GM19193 (cell line): ENCODE results near the gene RPH3AL.

Experiments
- POLR2A ChIP-seq: IDR thresholded peaks from 4 replicates; pipeline ENCODE4 v1.6.1; 2011; ENCODE audit not compliant: insufficient read depth, insufficient read length; ENCODE audit errors: extremely low read depth

RPH3AL gene, protein sequence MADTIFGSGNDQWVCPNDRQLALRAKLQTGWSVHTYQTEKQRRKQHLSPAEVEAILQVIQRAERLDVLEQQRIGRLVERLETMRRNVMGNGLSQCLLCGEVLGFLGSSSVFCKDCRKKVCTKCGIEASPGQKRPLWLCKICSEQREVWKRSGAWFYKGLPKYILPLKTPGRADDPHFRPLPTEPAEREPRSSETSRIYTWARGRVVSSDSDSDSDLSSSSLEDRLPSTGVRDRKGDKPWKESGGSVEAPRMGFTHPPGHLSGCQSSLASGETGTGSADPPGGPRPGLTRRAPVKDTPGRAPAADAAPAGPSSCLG

GRCh38 chr17:352421-353212 is at the start of gene RPH3AL:
Gene RPH3AL (minus strand): TSS chr17:352807. CDS start chr17:327543, 25,264 bp downstream.
- no peak for TF ChIP-seq POLR2A

DNA sequence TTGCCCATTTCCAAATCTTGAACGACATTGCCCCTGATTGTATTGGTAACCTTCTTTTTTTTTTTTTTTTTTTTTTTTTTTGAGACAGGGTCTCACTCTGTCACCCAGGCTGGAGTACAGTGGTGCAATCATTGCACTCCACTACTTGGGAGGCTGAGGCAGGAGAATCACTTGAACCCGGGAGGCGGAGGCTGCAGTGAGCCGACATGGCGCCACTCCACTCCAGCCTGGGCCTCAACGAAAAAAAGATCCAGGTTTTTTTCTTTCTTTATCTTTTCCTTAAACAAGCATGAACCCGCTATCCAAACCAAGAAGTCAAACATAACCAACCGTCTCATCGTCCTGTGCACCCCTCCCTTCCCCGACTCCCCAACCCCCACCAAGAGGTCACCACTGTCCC is 47.6 kb upstream of the RPH3AL start:
- no peak for TF ChIP-seq POLR2A

GRCh38 chr17:396788-397187 is 44.2 kb upstream of the RPH3AL start:
- no peak for TF ChIP-seq POLR2A

- no peak for TF ChIP-seq POLR2A
These were observed 43.4 kb upstream of the RPH3AL start for GRCh38 chr17:395974-396373.

DNA sequence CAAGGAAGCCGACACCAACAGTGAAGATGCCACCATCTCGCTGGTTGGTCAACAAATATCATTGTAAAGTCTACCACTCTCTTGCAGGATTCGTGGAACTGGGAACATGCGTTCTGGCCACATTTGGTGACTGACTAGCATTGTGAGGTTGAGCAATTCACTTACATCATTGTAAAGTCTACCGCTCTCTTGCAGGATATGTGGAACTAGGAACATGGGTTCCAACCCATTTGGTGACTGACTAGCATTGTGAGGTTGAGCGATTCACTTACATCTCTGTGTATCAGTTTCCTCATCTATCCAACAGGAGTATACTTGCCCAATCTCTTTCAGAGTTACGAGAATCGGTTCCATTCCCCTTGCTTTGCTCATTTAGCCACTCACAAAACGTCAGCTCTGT is 42.6 kb upstream of the RPH3AL start:
- no peak for TF ChIP-seq POLR2A

DNA sequence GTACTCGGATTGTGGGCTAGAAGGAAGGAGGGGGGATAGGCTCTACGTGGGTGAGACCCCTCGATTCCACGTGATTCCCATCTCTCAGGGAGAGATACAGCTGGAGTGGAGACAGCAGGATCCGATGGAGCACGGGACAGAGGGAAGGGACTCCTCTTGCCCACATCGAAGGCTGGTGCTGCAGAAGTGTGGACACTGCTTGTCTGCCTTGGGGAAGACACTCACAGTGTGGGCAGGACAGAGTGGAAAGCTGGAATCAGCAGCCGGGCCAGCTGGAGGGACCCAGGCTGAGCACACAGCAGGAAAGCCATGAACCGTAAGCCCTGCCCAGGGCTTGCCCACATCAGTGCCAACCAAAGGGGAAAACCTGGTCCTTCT is 42.1 kb upstream of the RPH3AL start:
- no peak for TF ChIP-seq POLR2A

GRCh38 chr17:393806-394717 is 41.5 kb upstream of the RPH3AL start:
- TF ChIP-seq POLR2A, result no peak

GRCh38 chr17:391850-392249 is 39.2 kb upstream of the RPH3AL start:
- TF ChIP-seq POLR2A, result no peak

- TF ChIP-seq POLR2A, result no peak
These were observed 37.4 kb upstream of the RPH3AL start for GRCh38 chr17:390025-390424.

- TF ChIP-seq POLR2A, result no peak
These were observed 35.5 kb upstream of the RPH3AL start for GRCh38 chr17:388087-388486.

- no peak for TF ChIP-seq POLR2A
These were observed 33.7 kb upstream of the RPH3AL start for GRCh38 chr17:386141-386876.

- no peak for TF ChIP-seq POLR2A
These were observed 33.2 kb upstream of the RPH3AL start for GRCh38 chr17:385836-386140.

DNA sequence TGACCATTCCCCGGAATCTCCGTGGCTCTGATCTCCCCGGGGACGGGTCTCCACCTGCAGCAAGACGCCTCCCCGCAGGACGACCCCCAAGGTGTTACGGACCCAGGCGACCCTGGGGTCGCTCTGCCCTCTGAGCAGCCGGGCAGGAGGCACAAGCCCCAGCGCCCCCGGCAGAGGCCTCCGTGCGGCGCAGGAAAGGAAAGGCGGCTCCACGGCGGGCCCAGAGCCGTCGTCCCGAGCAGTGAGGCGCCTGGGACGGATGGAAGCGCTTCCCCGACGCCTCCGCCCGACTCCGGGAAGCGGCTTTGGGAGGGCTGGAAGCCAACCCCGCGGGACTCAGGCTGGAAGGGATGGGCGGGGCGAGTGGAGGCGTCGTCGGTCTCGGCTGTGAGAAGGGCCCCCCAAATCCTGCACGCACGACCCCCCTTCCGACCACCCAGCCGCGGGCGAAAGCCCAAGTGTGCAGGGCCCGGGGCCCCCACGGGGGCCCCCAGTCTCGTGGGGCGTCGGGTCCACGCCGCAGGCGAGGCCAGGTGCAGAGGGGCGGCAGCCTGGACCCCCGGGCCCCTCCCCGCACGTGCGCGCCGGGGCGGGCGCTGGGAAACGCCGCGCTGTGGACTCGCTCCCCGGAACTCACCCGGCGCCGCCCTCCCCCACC is 32.7 kb upstream of the RPH3AL start:
- TF ChIP-seq POLR2A, result no peak

- TF ChIP-seq POLR2A, result no peak
These were observed 32.1 kb upstream of the RPH3AL start for GRCh38 chr17:384622-385177.
